ENCODE results near the gene CLDN22.

GRCh38 chr4:183287309-183287659 lies 32.8 kb downstream of the CLDN22 start:
- TF ChIP-seq EZH2 (IDR thresholded peaks at IDR 0.05; ENCODE audit: borderline replicate concordance, low read depth, low read length, severe bottlenecking) (no peak), CTCF (IDR thresholded peaks at IDR 0.05; ENCODE audit: borderline replicate concordance, extremely low read depth, low read length, poor library complexity, severe bottlenecking) (no peak)

All from DND-41 (cell line).